Measurements from ENCODE around the gene WWOX. TPM values are rescaled to one million over a fixed set of nuclear protein-coding genes. Genes with fewer than 3 reads are reported as not detected.

Gene WWOX
- total RNA-seq, 1 experiment from 2014 or later = 79.9 TPM

- Histone ChIP-seq H3K27me3 (replicated peaks; ENCODE audit: insufficient read depth, low read depth, low read length, poor library complexity) (no peaks in the 10 kb centered on the region), H3K27ac (ENCODE audit: low read depth, low read length, poor library complexity, severe bottlenecking) (no peak overlapping the region), H3K4me1 (ENCODE audit: insufficient read depth, low read length, poor library complexity, severe bottlenecking) (no peaks in the 10 kb centered on the region), H3K4me3 (ENCODE audit: low read depth, low read length, poor library complexity, severe bottlenecking) (no peak overlapping the region), H3K9me3 (ENCODE audit: low read depth, low read length, poor library complexity, severe bottlenecking) (no peaks in the 10 kb centered on the region), H3K36me3 (ENCODE audit: insufficient read depth, low read length, poor library complexity, severe bottlenecking) (no peaks in the 10 kb centered on the region)
- ChIA-PET CTCF (no interaction called here), POLR2A (ENCODE audit: low non-redundant PET) (no interaction called here)
- TF ChIP-seq EZH2 (IDR thresholded peaks at IDR 0.05; ENCODE audit: borderline replicate concordance, low read depth, low read length, poor library complexity, severe bottlenecking) = no peak
- TF ChIP-seq CTCF (conservative IDR thresholded peaks at IDR 0.05; ENCODE audit: low read depth, low read length) = no peak
- BruUV-seq (replicated peaks) = no TSS peak
- DNase-seq (ENCODE audit: low spot score) = no peak
- intact Hi-C loops (cut with micrococcal nuclease; ENCODE audit: unreplicated experiment) = no loop called here
Observed at GRCh38 chr16:78663690-78664089, 564.2 kb downstream of the WWOX start.

- H3K4me1 ChIP-seq (ENCODE audit: insufficient read depth, low read length, poor library complexity, severe bottlenecking) = no peaks in the 10 kb centered on the region
- intact Hi-C loops (cut with micrococcal nuclease; ENCODE audit: unreplicated experiment) = no loop called here
- no peak overlapping the region for H3K4me3 ChIP-seq (ENCODE audit: low read depth, low read length, poor library complexity, severe bottlenecking)
- no peak for TF ChIP-seq EZH2 (IDR thresholded peaks at IDR 0.05; ENCODE audit: borderline replicate concordance, low read depth, low read length, poor library complexity, severe bottlenecking)
- TF ChIP-seq CTCF (conservative IDR thresholded peaks at IDR 0.05; ENCODE audit: low read depth, low read length) = no peak
- CTCF ChIA-PET = no interaction called here
- BruUV-seq (replicated peaks) = no TSS peak
- DNase-seq (ENCODE audit: low spot score) = no peak
- H3K27me3 ChIP-seq (replicated peaks; ENCODE audit: insufficient read depth, low read depth, low read length, poor library complexity) = no peaks in the 10 kb centered on the region
- H3K27ac ChIP-seq (ENCODE audit: low read depth, low read length, poor library complexity, severe bottlenecking) = no peak overlapping the region
- H3K36me3 ChIP-seq (ENCODE audit: insufficient read depth, low read length, poor library complexity, severe bottlenecking) = no peaks in the 10 kb centered on the region
- POLR2A ChIA-PET (ENCODE audit: low non-redundant PET) = no interaction called here
- no peaks in the 10 kb centered on the region for H3K9me3 ChIP-seq (ENCODE audit: low read depth, low read length, poor library complexity, severe bottlenecking)
Observed at GRCh38 chr16:78664811-78665772, 565.6 kb downstream of the WWOX start.

GRCh38 chr16:78666318-78666717, 566.9 kb downstream of the WWOX start:
- intact Hi-C loops (cut with micrococcal nuclease; ENCODE audit: unreplicated experiment) = no loop called here
- Histone ChIP-seq H3K4me3 (ENCODE audit: low read depth, low read length, poor library complexity, severe bottlenecking) (no peak overlapping the region), H3K4me1 (ENCODE audit: insufficient read depth, low read length, poor library complexity, severe bottlenecking) (no peaks in the 10 kb centered on the region), H3K27me3 (replicated peaks; ENCODE audit: insufficient read depth, low read depth, low read length, poor library complexity) (no peaks in the 10 kb centered on the region), H3K36me3 (ENCODE audit: insufficient read depth, low read length, poor library complexity, severe bottlenecking) (no peaks in the 10 kb centered on the region), H3K27ac (ENCODE audit: low read depth, low read length, poor library complexity, severe bottlenecking) (no peak overlapping the region), H3K9me3 (ENCODE audit: low read depth, low read length, poor library complexity, severe bottlenecking) (no peaks in the 10 kb centered on the region)
- no TSS peak for BruUV-seq (replicated peaks)
- TF ChIP-seq CTCF (conservative IDR thresholded peaks at IDR 0.05; ENCODE audit: low read depth, low read length) (no peak), EZH2 (IDR thresholded peaks at IDR 0.05; ENCODE audit: borderline replicate concordance, low read depth, low read length, poor library complexity, severe bottlenecking) (no peak)
- ChIA-PET CTCF (no interaction called here), POLR2A (ENCODE audit: low non-redundant PET) (no interaction called here)
- no peak for DNase-seq (ENCODE audit: low spot score)

All from A673 (cell line).